Measurements from ENCODE around the gene HRH2. TPM values are rescaled to one million over a fixed set of nuclear protein-coding genes. Genes with fewer than 3 reads are reported as not detected.

The HRH2 gene
- polyA plus RNA-seq, 1 donor (not counting 4 experiments of a cell fraction or from before 2014, with no cell fraction given), result not detected

DNA sequence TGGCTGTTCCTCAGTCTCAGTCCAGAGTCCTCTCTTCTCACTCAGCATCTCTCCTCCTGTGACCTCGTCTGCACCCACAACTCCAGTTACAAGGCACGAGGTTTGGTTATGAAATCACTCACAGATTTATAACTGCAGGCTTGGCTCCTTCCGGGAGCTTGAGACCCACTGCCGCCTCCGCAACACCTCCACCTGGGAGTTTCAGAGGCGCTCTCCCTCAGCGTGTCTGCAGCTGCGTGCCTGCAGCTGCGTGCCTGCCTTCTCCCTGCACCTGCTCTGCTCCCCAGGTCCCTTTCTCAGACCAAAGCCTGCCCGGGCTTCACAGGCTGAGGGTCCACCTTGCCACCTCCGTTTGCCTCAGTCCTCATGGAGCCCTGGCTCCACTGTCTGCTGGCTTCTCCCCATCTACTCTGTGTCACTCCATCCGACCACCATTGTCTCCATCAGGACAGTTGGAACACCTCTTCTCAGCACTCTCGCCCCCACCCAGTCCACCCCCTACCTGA, 51.5 kb downstream of the HRH2 start:
- DNase-seq (ENCODE audit: low read depth, low spot score) (no peak), FAIRE-seq (no peak)
- H4K20me1 ChIP-seq (ENCODE audit: control insufficient read depth, extremely low read depth, insufficient read depth, low read length), result no peaks in the 10 kb centered on the region
- dilution Hi-C loops (cut with MboI; ENCODE audit: extremely low pct_ligation_motif_present, low sequenced_read_pairs), result no loop called here
- H3K9me3 ChIP-seq (ENCODE audit: control insufficient read depth, low read depth, low read length), result no peaks in the 10 kb centered on the region
- H3K27ac ChIP-seq (ENCODE audit: control insufficient read depth, insufficient read depth, low read length), result no peak overlapping the region
- no peak overlapping the region for H2AFZ ChIP-seq (ENCODE audit: control insufficient read depth, low read length)
- TF ChIP-seq, protein P1, sequence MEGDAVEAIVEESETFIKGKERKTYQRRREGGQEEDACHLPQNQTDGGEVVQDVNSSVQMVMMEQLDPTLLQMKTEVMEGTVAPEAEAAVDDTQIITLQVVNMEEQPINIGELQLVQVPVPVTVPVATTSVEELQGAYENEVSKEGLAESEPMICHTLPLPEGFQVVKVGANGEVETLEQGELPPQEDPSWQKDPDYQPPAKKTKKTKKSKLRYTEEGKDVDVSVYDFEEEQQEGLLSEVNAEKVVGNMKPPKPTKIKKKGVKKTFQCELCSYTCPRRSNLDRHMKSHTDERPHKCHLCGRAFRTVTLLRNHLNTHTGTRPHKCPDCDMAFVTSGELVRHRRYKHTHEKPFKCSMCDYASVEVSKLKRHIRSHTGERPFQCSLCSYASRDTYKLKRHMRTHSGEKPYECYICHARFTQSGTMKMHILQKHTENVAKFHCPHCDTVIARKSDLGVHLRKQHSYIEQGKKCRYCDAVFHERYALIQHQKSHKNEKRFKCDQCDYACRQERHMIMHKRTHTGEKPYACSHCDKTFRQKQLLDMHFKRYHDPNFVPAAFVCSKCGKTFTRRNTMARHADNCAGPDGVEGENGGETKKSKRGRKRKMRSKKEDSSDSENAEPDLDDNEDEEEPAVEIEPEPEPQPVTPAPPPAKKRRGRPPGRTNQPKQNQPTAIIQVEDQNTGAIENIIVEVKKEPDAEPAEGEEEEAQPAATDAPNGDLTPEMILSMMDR (optimal IDR thresholded peaks at IDR 0.05 in 1 of 3, IDR thresholded peaks at IDR 0.05 in 1 of 3, conservative IDR thresholded peaks at IDR 0.05 in 1 of 3; ENCODE audit: extremely low read depth in 1 of 3, insufficient read depth in 2 of 3, low read length in 3 of 3), result no peak
- TF ChIP-seq EZH2 (IDR thresholded peaks at IDR 0.05; ENCODE audit: low read length), result no peak
- no peaks in the 10 kb centered on the region for H3K79me2 ChIP-seq (ENCODE audit: control insufficient read depth, insufficient read depth, low read length)
- H3K4me1 ChIP-seq (ENCODE audit: control insufficient read depth, extremely low read depth, insufficient read depth, low read length), result no peaks in the 10 kb centered on the region
- H3K4me2 ChIP-seq (ENCODE audit: control insufficient read depth, extremely low read depth, insufficient read depth, low read depth, low read length), result no peak overlapping the region
- H3K27me3 ChIP-seq (ENCODE audit: control insufficient read depth, extremely low read depth, insufficient read depth, low read length), result no peaks in the 10 kb centered on the region
- H3K9ac ChIP-seq (ENCODE audit: control insufficient read depth, extremely low read depth, insufficient read depth, low read length), result no peak overlapping the region
- no peaks in the 10 kb centered on the region for H3K9me1 ChIP-seq (ENCODE audit: control insufficient read depth, extremely low read depth, insufficient read depth, low read length)
- no peaks in the 10 kb centered on the region for H3K36me3 ChIP-seq (ENCODE audit: control insufficient read depth in 2 of 2, extremely low read depth in 1 of 2, insufficient read depth in 2 of 2, low read length in 2 of 2)
- H3K4me3 ChIP-seq (ENCODE audit: control insufficient read depth in 2 of 3, extremely low read depth in 1 of 3, insufficient read depth in 2 of 3, low read depth in 1 of 3, low read length in 3 of 3), result no peak overlapping the region

DNA sequence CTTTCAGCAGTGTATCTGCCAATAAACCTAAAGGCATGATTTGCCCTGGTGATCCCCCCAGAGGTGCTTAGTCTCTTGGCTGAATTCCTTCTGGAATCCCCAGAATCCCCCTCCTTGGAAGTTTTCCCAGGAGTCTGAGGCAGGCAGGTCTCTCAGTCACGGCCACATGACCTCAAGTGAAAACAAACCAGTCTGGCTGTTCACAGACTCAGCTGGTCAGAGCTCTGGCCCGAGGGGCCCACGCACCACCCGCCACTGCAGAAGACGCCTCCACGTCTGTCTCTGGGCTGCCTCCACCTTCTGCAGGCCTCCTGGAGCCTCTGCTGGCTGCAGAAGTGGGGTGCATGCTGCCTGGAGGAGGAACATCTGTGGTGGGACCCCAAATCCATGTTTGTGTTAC, 52.5 kb downstream of the HRH2 start:
- Histone ChIP-seq H3K4me3 (ENCODE audit: control insufficient read depth in 2 of 3, extremely low read depth in 1 of 3, insufficient read depth in 2 of 3, low read depth in 1 of 3, low read length in 3 of 3) (no peak overlapping the region), H4K20me1 (ENCODE audit: control insufficient read depth, extremely low read depth, insufficient read depth, low read length) (no peaks in the 10 kb centered on the region), H3K9me1 (ENCODE audit: control insufficient read depth, extremely low read depth, insufficient read depth, low read length) (no peaks in the 10 kb centered on the region), H3K27ac (ENCODE audit: control insufficient read depth, insufficient read depth, low read length) (no peak overlapping the region), H3K79me2 (ENCODE audit: control insufficient read depth, insufficient read depth, low read length) (no peaks in the 10 kb centered on the region), H3K27me3 (ENCODE audit: control insufficient read depth, extremely low read depth, insufficient read depth, low read length) (no peaks in the 10 kb centered on the region), H3K9me3 (ENCODE audit: control insufficient read depth, low read depth, low read length) (no peaks in the 10 kb centered on the region), H3K4me1 (ENCODE audit: control insufficient read depth, extremely low read depth, insufficient read depth, low read length) (no peaks in the 10 kb centered on the region), H3K4me2 (ENCODE audit: control insufficient read depth, extremely low read depth, insufficient read depth, low read depth, low read length) (no peak overlapping the region), H3K9ac (ENCODE audit: control insufficient read depth, extremely low read depth, insufficient read depth, low read length) (no peak overlapping the region), H2AFZ (ENCODE audit: control insufficient read depth, low read length) (no peak overlapping the region), H3K36me3 (ENCODE audit: control insufficient read depth in 2 of 2, extremely low read depth in 1 of 2, insufficient read depth in 2 of 2, low read length in 2 of 2) (no peaks in the 10 kb centered on the region)
- dilution Hi-C loops (cut with MboI; ENCODE audit: extremely low pct_ligation_motif_present, low sequenced_read_pairs), result no loop called here
- FAIRE-seq (no peak), DNase-seq (ENCODE audit: low read depth, low spot score) (no peak)
- TF ChIP-seq, protein P1 (optimal IDR thresholded peaks at IDR 0.05 in 1 of 3, IDR thresholded peaks at IDR 0.05 in 1 of 3, conservative IDR thresholded peaks at IDR 0.05 in 1 of 3; ENCODE audit: extremely low read depth in 1 of 3, insufficient read depth in 2 of 3, low read length in 3 of 3), result no peak
- TF ChIP-seq EZH2 (IDR thresholded peaks at IDR 0.05; ENCODE audit: low read length), result no peak
